ENCODE measurements around the gene DCUN1D5.

DNA sequence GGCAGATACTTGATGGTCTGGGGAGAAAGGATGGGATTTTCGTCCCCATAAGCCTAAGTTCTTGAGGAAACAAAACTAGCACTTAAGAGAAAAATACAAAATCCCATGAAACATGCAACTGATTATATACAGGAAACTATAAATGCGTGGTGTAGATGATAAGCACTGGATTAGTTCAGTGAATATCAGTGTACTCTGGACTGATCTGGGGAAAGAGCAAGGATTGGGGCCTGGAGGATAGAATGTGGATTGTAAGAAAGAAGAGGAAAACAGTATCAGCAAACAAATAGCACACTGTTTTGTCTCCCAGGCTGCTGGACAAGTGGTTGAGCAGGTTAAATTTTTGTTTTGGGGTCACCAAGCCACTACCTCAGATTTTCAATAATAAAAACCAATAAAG is 49.8 kb downstream of the DCUN1D5 start:
- TF ChIP-seq, protein P1, sequence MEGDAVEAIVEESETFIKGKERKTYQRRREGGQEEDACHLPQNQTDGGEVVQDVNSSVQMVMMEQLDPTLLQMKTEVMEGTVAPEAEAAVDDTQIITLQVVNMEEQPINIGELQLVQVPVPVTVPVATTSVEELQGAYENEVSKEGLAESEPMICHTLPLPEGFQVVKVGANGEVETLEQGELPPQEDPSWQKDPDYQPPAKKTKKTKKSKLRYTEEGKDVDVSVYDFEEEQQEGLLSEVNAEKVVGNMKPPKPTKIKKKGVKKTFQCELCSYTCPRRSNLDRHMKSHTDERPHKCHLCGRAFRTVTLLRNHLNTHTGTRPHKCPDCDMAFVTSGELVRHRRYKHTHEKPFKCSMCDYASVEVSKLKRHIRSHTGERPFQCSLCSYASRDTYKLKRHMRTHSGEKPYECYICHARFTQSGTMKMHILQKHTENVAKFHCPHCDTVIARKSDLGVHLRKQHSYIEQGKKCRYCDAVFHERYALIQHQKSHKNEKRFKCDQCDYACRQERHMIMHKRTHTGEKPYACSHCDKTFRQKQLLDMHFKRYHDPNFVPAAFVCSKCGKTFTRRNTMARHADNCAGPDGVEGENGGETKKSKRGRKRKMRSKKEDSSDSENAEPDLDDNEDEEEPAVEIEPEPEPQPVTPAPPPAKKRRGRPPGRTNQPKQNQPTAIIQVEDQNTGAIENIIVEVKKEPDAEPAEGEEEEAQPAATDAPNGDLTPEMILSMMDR (IDR thresholded peaks at IDR 0.05; ENCODE audit: borderline replicate concordance, extremely low read depth, low read length, poor library complexity, severe bottlenecking), result no peak
- no peak for TF ChIP-seq EZH2 (IDR thresholded peaks at IDR 0.05; ENCODE audit: borderline replicate concordance, low read depth, low read length, severe bottlenecking)

Measured in DND-41 (cell line).